ENCODE data around the gene ITGA5.
"Not testable (repeated sequence)": the region's sequence is repeated elsewhere in the genome, so short reads cannot be mapped to it uniquely, and the experiment has no call there.

The ITGA5 gene

DNA sequence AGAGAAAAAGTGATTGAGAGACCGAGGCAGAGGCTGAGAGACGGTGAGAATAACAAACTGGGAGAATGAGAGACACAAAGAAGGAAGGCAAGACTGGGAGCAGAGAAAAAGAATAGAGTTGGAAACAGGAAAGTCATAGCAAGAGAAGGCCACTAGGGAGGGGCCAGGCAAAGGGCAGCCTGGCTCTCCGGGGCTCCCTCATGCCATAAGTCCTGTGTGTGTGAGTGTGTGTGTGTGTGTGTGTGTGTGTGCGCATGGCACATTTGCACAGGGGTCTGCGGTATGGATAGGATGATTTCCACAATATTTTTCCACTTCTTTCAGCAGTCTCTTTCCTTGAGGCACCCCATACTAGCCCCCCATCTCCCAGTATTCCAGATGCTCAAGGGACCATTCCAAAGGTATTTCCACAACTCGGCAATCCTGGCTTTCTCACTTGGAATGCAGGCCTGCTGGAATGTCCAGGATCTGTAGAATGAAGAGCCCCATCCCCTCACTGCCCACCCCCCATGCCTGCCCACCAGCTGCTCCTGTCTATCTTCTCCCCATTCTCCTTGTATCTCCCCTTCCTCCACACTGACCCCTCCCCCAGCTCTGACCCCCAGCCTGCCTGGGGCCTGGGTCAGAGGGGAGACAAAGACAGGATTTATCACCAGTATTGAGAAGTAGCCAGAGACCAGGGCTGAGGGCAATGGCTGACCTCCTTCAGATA is 63.8 kb downstream of the ITGA5 start:
- H3K4me3 ChIP-seq (ENCODE audit: low read depth in 1 of 2, low read length in 1 of 2): no peak overlapping the region
- TF ChIP-seq, protein P1, sequence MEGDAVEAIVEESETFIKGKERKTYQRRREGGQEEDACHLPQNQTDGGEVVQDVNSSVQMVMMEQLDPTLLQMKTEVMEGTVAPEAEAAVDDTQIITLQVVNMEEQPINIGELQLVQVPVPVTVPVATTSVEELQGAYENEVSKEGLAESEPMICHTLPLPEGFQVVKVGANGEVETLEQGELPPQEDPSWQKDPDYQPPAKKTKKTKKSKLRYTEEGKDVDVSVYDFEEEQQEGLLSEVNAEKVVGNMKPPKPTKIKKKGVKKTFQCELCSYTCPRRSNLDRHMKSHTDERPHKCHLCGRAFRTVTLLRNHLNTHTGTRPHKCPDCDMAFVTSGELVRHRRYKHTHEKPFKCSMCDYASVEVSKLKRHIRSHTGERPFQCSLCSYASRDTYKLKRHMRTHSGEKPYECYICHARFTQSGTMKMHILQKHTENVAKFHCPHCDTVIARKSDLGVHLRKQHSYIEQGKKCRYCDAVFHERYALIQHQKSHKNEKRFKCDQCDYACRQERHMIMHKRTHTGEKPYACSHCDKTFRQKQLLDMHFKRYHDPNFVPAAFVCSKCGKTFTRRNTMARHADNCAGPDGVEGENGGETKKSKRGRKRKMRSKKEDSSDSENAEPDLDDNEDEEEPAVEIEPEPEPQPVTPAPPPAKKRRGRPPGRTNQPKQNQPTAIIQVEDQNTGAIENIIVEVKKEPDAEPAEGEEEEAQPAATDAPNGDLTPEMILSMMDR (IDR thresholded peaks at IDR 0.05): no peak
- no peaks in the 10 kb centered on the region for H3K9me3 ChIP-seq
- H3K4me1 ChIP-seq (ENCODE audit: control insufficient read depth in 1 of 2, insufficient read depth in 1 of 2, low read depth in 1 of 2, low read length in 1 of 2): peaks cover 20 to 21% of the 10 kb centered on the region in 2 experiments
- H3K36me3 ChIP-seq: peaks cover 43% of the 10 kb centered on the region
- peaks cover 32% of the 10 kb centered on the region for H3K27me3 ChIP-seq
- no peak overlapping the region for H3K27ac ChIP-seq

- not testable (repeated sequence) for H3K4me3 ChIP-seq (ENCODE audit: low read depth in 1 of 2, low read length in 1 of 2); H3K9me3 ChIP-seq; H3K27ac ChIP-seq
- peaks cover 53% of the 10 kb centered on the region for H3K36me3 ChIP-seq
- peaks cover 11 to 12% of the 10 kb centered on the region in 2 experiments for H3K4me1 ChIP-seq (ENCODE audit: control insufficient read depth in 1 of 2, insufficient read depth in 1 of 2, low read depth in 1 of 2, low read length in 1 of 2)
- H3K27me3 ChIP-seq: peaks cover 32% of the 10 kb centered on the region
These were observed 64.8 kb downstream of the ITGA5 start for GRCh38 chr12:54354271-54354670.

DNA sequence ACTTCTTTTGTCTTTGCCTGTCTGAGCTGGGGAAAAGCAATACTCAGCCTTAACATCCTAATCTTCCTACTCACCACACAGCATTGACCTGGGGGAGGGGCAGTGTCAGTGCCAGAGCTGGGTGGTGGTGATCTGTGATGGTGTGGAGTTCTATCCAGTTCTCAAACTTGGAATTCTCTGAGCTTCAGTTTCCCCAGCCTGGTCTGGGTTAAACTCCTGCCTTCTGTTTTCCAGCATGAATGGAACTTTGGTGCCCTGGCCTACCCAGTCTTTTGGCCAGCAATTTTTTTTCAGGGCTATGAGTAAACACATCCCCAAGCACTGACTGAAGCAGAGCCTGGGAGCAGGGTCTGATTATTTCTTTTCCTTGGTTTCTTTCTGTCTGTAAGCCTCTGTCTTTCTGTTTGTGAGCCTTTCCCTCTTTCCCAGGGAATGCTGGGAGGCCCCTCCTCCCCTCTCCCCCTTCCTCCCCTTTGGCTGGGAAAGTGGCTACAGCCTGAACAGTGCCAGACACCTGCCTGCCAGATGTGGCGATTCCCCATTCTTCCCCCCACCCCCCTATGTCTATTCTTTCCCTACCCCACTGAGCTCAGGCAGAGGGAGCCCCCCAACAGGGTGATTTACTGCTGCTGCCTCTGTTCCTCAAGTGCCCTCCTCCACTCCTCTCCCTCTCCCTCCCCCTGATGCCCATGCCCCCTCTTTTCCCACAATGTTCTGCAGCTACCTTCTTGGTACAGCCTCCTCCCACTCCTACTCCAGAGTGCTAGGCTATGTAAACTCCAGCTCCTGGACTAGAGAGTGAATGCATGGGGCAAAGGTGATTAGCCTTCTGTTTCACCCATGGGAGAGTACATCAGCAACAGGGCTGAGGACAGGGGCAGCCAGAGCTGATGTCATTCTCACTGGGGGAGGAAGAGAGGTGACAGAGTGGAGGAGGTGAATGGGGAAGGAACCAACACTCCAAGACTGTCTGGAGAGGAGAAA is 65.9 kb downstream of the ITGA5 start:
- Histone ChIP-seq H3K4me1 (ENCODE audit: control insufficient read depth in 1 of 2, insufficient read depth in 1 of 2, low read depth in 1 of 2, low read length in 1 of 2) (peaks cover 3% of the 10 kb centered on the region in 2 experiments), H3K27ac (no peak overlapping the region)

DNA sequence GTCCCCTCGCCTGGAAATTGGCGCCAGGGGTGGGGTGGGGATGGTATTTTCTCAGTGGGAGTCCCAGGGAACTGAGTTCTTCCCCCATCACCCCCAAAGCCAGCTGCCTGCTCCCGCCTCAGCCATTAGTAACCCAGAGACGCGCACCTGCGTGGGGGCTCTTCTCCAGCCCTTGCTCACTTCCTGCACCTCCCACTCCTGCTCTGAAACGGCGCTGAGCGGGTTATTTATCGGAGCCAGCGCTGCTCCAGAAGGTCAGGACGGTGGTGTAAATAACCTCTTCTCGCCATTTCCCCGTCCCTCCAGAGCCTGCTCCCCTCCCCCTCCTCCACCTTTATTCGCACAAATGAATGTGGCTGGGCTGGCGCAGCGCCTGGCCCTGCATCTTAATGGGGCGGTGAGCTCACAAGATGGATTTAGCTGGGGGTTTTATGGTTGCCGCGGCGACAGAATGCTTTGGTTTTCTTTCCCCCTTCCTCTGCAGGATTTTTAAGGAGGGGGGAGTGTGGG is 67.0 kb downstream of the ITGA5 start:
- Histone ChIP-seq H3K27ac (no peak overlapping the region), H3K4me3 (ENCODE audit: low read depth in 1 of 2, low read length in 1 of 2) (no peak overlapping the region), H3K4me1 (ENCODE audit: control insufficient read depth in 1 of 2, insufficient read depth in 1 of 2, low read depth in 1 of 2, low read length in 1 of 2) (no peaks in the 10 kb centered on the region), H3K9me3 (no peaks in the 10 kb centered on the region), H3K27me3 (peaks cover 17% of the 10 kb centered on the region), H3K36me3 (peaks cover 71% of the 10 kb centered on the region)
- TF ChIP-seq, protein P1 (IDR thresholded peaks at IDR 0.05): no peak

More for the DNA sequence above, 65.9 kb downstream of the ITGA5 start:
- H3K36me3 ChIP-seq: peaks cover 60% of the 10 kb centered on the region
- H3K27me3 ChIP-seq: peaks cover 28% of the 10 kb centered on the region
- no peaks in the 10 kb centered on the region for H3K9me3 ChIP-seq
- no peak overlapping the region for H3K4me3 ChIP-seq (ENCODE audit: low read depth in 1 of 2, low read length in 1 of 2)
- TF ChIP-seq, protein P1 (IDR thresholded peaks at IDR 0.05): no peak

- TF ChIP-seq, protein P1 (IDR thresholded peaks at IDR 0.05): no peak
- no peaks in the 10 kb centered on the region for H3K9me3 ChIP-seq
- no peak overlapping the region for H3K27ac ChIP-seq
- peaks cover 15% of the 10 kb centered on the region for H3K27me3 ChIP-seq
- no peak overlapping the region for H3K4me3 ChIP-seq (ENCODE audit: low read depth in 1 of 2, low read length in 1 of 2)
- H3K4me1 ChIP-seq (ENCODE audit: control insufficient read depth in 1 of 2, insufficient read depth in 1 of 2, low read depth in 1 of 2, low read length in 1 of 2): no peaks in the 10 kb centered on the region
- peaks cover 71% of the 10 kb centered on the region for H3K36me3 ChIP-seq
These were observed 67.7 kb downstream of the ITGA5 start for GRCh38 chr12:54351341-54351740.
